Sigmoid colon (tissue), 7 donors: ENCODE results near the gene TMEM208. TPM values are rescaled to one million over a fixed set of nuclear protein-coding genes. Genes with fewer than 3 reads are reported as not detected.
A peak's percentile ranks its signal among the peaks of the same experiment; 100 is the strongest.

Source experiments
- DNase-seq: peaks from one replicate; pipeline ENCODE4 v3.0.0-alpha.2; 2019
- H3K27ac ChIP-seq, 4 donors: fragments of 200-600 bp; sonication (generic); one replicate each; pipeline ENCODE4 v1.5.1; 2016 to 2019; ENCODE audit warnings: mild to moderate bottlenecking in 1 of 4
- H3K27me3 ChIP-seq, 3 donors: fragments of 200-600 bp; sonication (generic); one replicate each; pipeline ENCODE4 v1.5.1; 2019; ENCODE audit warnings: mild to moderate bottlenecking in 1 of 3
- H3K36me3 ChIP-seq, 4 donors: fragments of 200-600 bp; sonication (generic); one replicate each; pipeline ENCODE4 v1.5.1; 2016 to 2019
- H3K4me1 ChIP-seq, 4 donors: fragments of 200-600 bp; sonication (generic); one replicate each; pipeline ENCODE4 v1.5.1; 2017 to 2019
- H3K4me3 ChIP-seq, 4 donors: fragments of 200-600 bp; sonication (generic); one replicate each; pipeline ENCODE4 v1.5.1; 2017 to 2019; ENCODE audit warnings: mild to moderate bottlenecking in 2 of 4, moderate library complexity in 1 of 4
- H3K9me3 ChIP-seq, 4 donors: fragments of 200-600 bp in 3 of 4; sonication (generic) in 3 of 4; one replicate each; pipeline versions ENCODE4 v1.5.1 to v1.6.1; 2013 to 2019
- EP300 ChIP-seq, 4 donors: sonication (generic); formaldehyde crosslinking; IDR thresholded peaks; one replicate each; pipeline ENCODE4 v1.6.1; 2017; ENCODE audit warnings: antibody characterized with exemption in 4 of 4
- POLR2A ChIP-seq, 2 donors: fragments of 450-650 bp; IDR thresholded peaks; one replicate each; pipeline ENCODE4 v1.6.1; 2016; ENCODE audit warnings: antibody characterized with exemption in 2 of 2, mild to moderate bottlenecking in 2 of 2, moderate library complexity in 2 of 2
- POLR2AphosphoS5 ChIP-seq, 4 donors: sonication (generic); formaldehyde crosslinking; IDR thresholded peaks; one replicate each; pipeline ENCODE4 v1.6.1; 2017; ENCODE audit warnings: antibody characterized with exemption in 4 of 4
- WGBS, 2 donors: extraction: QIAGEN DNeasy Blood & Tissue Kit; methylation state at CpG; one replicate each; pipeline ENCODE4 v1.1.7; 2013; 5-methylcytosine and 5-hydroxymethylcytosine counted together
- intact Hi-C: fragments of 100-400 bp; cut with DNase I; formaldehyde crosslinking; loops from one replicate; pipeline ENCODE4 v1.15.1; 2023
- polyA plus RNA-seq, 3 donors: library from polyadenylated mRNA; stranded (reverse); fragments of 200-250 nt; gene quantifications; one replicate each; pipeline ENCODE4 v1.2.3, GENCODE V29; 2013
- total RNA-seq, 4 donors: library from RNA; depleted of rRNA; stranded (reverse); fragments of >200 nt; gene quantifications; one replicate each; pipeline ENCODE4 v1.1.0, GENCODE V29; 2016
- TF ChIP-seq, protein P1 (sequence below), 4 experiments: fragments of 450-650 bp in 3 of 4; fragments of 200-600 bp in 1 of 4; IDR thresholded peaks; one replicate each; pipeline ENCODE4 v1.5.1; 2016 to 2019; ENCODE audit warnings: antibody characterized with exemption in 4 of 4, mild to moderate bottlenecking in 3 of 4, moderate library complexity in 2 of 4
- donor health status: healthy with polysubstance abuse.
- donor health status: Bipolar disorder and iron deficiency.
- donor health status: healthy.

TMEM208 gene
- total and polyA plus RNA-seq, 7 donors, result 15.3 to 109 (median 31.4) TPM

- Histone ChIP-seq H3K27ac (peak overlapping the region; percentile 72 to 79 (median 78)), H3K27me3 (no peaks in the 10 kb centered on the region), H3K9me3 (no peaks in the 10 kb centered on the region), H3K4me3 (peak overlapping the region; percentile 83 to 93 (median 92)), H3K36me3 (peaks cover 33 to 47% (median 37%) of the 10 kb centered on the region in 4 donors), H3K4me1 (peaks cover 1 to 27% (median 25%) of the 10 kb centered on the region in 4 donors)
- no peak for DNase-seq
- TF ChIP-seq POLR2AphosphoS5 (IDR thresholded peaks at IDR 0.05) (no peak), EP300 (IDR thresholded peaks at IDR 0.05) (no peak), POLR2A (IDR thresholded peaks at IDR 0.05) (no peak)
- TF ChIP-seq, protein P1, sequence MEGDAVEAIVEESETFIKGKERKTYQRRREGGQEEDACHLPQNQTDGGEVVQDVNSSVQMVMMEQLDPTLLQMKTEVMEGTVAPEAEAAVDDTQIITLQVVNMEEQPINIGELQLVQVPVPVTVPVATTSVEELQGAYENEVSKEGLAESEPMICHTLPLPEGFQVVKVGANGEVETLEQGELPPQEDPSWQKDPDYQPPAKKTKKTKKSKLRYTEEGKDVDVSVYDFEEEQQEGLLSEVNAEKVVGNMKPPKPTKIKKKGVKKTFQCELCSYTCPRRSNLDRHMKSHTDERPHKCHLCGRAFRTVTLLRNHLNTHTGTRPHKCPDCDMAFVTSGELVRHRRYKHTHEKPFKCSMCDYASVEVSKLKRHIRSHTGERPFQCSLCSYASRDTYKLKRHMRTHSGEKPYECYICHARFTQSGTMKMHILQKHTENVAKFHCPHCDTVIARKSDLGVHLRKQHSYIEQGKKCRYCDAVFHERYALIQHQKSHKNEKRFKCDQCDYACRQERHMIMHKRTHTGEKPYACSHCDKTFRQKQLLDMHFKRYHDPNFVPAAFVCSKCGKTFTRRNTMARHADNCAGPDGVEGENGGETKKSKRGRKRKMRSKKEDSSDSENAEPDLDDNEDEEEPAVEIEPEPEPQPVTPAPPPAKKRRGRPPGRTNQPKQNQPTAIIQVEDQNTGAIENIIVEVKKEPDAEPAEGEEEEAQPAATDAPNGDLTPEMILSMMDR (IDR thresholded peaks at IDR 0.05), result no peak
- 13 to 30% methylated on average over 17 of the region's 17 CpGs for WGBS, 2 donors
- intact Hi-C loops, result loop anchor here (2.0 kb wide), 1 partner anchor 34 kb away; the partner anchor contains the start of gene TMEM208
Measured at GRCh38 chr16:67192781-67193361, 34.1 kb upstream of the TMEM208 start.

- Histone ChIP-seq H3K9me3 (no peaks in the 10 kb centered on the region), H3K4me3 (peak overlapping the region in 1 of 4 donors; percentile 92), H3K27me3 (no peaks in the 10 kb centered on the region), H3K4me1 (peaks cover 1 to 30% (median 27%) of the 10 kb centered on the region in 4 donors), H3K36me3 (peaks cover 33 to 53% (median 42%) of the 10 kb centered on the region in 4 donors), H3K27ac (no peak overlapping the region)
- TF ChIP-seq, protein P1 (IDR thresholded peaks at IDR 0.05), result no peak
- TF ChIP-seq EP300 (IDR thresholded peaks at IDR 0.05) (no peak), POLR2A (IDR thresholded peaks at IDR 0.05) (no peak), POLR2AphosphoS5 (IDR thresholded peaks at IDR 0.05) (no peak)
- intact Hi-C loops, result loop anchor here (2.0 kb wide), 1 partner anchor 33 kb away; the partner anchor contains the start of gene TMEM208
- DNase-seq, result no peak
Measured at GRCh38 chr16:67193536-67193935, 33.4 kb upstream of the TMEM208 start.

GRCh38 chr16:67194260-67194659, 32.7 kb upstream of the TMEM208 start:
- 81 to 91% methylated on average over 6 of the region's 6 CpGs for WGBS, 2 donors
- peaks cover 1 to 34% (median 31%) of the 10 kb centered on the region in 4 donors for H3K4me1 ChIP-seq

DNA sequence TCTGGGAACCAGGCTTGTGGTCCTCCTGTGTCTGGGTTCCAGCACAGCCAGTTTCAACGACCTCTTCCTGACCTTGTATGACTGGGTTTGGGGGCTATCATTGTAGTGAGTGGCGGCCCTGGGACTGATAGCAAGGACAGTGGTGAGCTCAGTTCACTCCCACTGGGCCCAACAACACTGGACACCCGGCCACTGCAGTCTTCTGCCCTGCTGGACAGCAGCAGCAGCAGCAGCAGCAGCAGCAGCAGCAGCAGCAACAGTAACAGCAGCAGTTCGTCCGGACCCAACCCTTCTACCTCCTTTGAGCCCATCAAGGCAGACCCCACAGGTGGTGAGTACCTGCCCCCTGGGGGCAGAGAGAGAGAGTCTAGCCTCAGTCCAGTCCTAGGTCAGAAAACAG, 31.3 kb upstream of the TMEM208 start:
- Histone ChIP-seq H3K4me1 (peaks cover 1 to 38% (median 35%) of the 10 kb centered on the region in 4 donors), H3K9me3 (no peaks in the 10 kb centered on the region), H3K4me3 (no peak overlapping the region), H3K27me3 (no peaks in the 10 kb centered on the region), H3K36me3 (peaks cover 33 to 53% (median 42%) of the 10 kb centered on the region in 4 donors), H3K27ac (no peak overlapping the region)
- intact Hi-C loops, result no loop called here
- no peak for TF ChIP-seq POLR2A (IDR thresholded peaks at IDR 0.05)
- TF ChIP-seq, protein P1 (IDR thresholded peaks at IDR 0.05), result no peak
- TF ChIP-seq POLR2AphosphoS5 (IDR thresholded peaks at IDR 0.05), result no peak
- TF ChIP-seq EP300 (IDR thresholded peaks at IDR 0.05), result no peak
- WGBS, 2 donors, result 84 to 92% methylated on average over 5 of the region's 5 CpGs
- DNase-seq, result no peak

More at GRCh38 chr16:67194260-67194659, 32.7 kb upstream of the TMEM208 start:
- intact Hi-C loops, result no loop called here
- TF ChIP-seq, protein P1 (IDR thresholded peaks at IDR 0.05), result no peak
- TF ChIP-seq POLR2AphosphoS5 (IDR thresholded peaks at IDR 0.05) (no peak), POLR2A (IDR thresholded peaks at IDR 0.05) (no peak), EP300 (IDR thresholded peaks at IDR 0.05) (no peak)
- Histone ChIP-seq H3K4me3 (no peak overlapping the region), H3K36me3 (peaks cover 33 to 53% (median 42%) of the 10 kb centered on the region in 4 donors), H3K27me3 (no peaks in the 10 kb centered on the region), H3K27ac (no peak overlapping the region), H3K9me3 (no peaks in the 10 kb centered on the region)
- DNase-seq, result no peak
